ENCODE measurements around the gene POTEJ.
"Not testable (repeated sequence)": the region's sequence is repeated elsewhere in the genome, so short reads cannot be mapped to it uniquely, and the experiment has no call there.

GRCh38 chr2:130574230-130574629 lies 37.0 kb upstream of the POTEJ start:
- TF ChIP-seq ELF4 (IDR thresholded peaks at IDR 0.05); TARDBP (IDR thresholded peaks at IDR 0.05); SP1 (IDR thresholded peaks at IDR 0.05); BHLHE40 (IDR thresholded peaks at IDR 0.05; ENCODE audit: borderline replicate concordance); FOXM1 (IDR thresholded peaks at IDR 0.05; ENCODE audit: borderline replicate concordance); HDGF (IDR thresholded peaks at IDR 0.05; ENCODE audit: borderline replicate concordance); SUZ12 (IDR thresholded peaks at IDR 0.05); NFRKB (IDR thresholded peaks at IDR 0.05); PKNOX1 (IDR thresholded peaks at IDR 0.05); ARNT (IDR thresholded peaks at IDR 0.05); FOXA1 (IDR thresholded peaks at IDR 0.05); ZNF384 (IDR thresholded peaks at IDR 0.05); FOXK2 (IDR thresholded peaks at IDR 0.05): not testable (repeated sequence)
